Ammon's horn (tissue), 1 donor: ENCODE results near the gene ROGDI.
"Not testable (repeated sequence)": the region's sequence is repeated elsewhere in the genome, so short reads cannot be mapped to it uniquely, and the experiment has no call there.

Source experiments
- DNase-seq: peaks from one replicate; pipeline ENCODE4 v3.0.0-alpha.2; 2016; ENCODE audit warnings: low spot score

The ROGDI gene

GRCh38 chr16:4790871-4791270, 11.6 kb downstream of the ROGDI start:
- DNase-seq = no peak

GRCh38 chr16:4790261-4790660, 12.2 kb downstream of the ROGDI start:
- DNase-seq = no peak

DNA sequence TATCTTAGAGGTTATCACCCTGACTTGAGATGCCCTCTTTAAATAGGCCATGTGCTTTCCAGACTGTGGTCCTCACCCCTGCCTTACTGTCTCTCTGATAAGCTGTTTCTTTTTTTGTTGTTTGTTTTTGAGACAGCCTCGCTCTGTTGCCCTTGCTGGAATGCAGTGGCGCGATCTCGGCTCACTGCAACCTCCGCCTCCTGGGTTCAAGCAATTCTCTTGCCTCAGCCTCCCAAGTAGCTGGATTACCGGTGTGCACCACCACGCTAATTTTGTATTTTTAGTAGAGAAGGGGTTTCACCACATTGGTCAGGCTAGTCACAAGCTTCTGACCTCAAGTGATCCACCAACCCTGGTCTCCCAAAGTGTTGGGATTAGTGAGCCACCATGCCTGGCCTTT, 13.5 kb downstream of the ROGDI start:
- DNase-seq = no peak

DNA sequence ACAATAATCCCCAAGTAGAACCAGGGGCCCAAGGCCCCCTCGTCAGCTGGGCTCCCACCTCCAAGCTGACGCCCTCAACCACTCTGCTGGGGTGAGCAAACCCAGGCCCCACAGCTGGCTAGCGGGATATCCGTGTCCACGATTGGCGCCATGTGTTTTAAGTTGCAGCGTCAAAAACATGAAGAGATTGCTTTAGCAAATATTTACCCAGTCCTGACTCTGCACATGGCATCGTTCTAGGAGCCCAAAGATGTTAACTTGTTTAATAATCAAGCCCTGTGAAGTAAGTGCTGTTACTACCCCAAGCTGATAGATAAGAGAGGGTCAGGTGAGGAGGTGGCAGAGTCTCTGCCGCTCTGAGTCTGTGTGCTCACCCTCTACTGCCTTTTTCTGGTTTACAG, 13.9 kb downstream of the ROGDI start:
- no peak for DNase-seq

GRCh38 chr16:4787627-4788482, 14.6 kb downstream of the ROGDI start, which contains the start of gene SEPTIN12:
Gene SEPTIN12 (minus strand): TSS chr16:4788345. CDS start chr16:4787645, 700 bp downstream.
- DNase-seq = no peak

DNA sequence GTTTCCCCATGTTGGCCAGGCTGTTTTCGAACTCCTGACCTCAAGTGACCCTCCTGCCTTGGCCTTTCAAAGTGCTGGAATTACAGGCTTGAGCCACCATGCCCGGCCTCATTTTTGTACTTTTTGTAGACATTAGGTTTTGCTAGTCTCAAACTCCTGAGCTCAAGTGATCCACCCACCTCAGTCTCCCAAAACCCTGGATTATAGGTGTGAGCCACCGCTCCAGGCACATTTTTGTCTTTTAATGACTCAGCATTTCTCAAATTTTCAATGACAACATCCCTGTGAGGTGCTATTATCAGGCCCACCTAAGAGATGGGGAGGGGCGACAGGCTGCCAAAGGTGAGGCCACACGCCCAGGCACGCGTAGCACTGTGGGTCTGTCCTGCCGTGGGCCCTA, 15.4 kb downstream of the ROGDI start:
- no peak for DNase-seq

- no peak for DNase-seq
Observed at GRCh38 chr16:4785758-4786433, 16.5 kb downstream of the ROGDI start.

DNA sequence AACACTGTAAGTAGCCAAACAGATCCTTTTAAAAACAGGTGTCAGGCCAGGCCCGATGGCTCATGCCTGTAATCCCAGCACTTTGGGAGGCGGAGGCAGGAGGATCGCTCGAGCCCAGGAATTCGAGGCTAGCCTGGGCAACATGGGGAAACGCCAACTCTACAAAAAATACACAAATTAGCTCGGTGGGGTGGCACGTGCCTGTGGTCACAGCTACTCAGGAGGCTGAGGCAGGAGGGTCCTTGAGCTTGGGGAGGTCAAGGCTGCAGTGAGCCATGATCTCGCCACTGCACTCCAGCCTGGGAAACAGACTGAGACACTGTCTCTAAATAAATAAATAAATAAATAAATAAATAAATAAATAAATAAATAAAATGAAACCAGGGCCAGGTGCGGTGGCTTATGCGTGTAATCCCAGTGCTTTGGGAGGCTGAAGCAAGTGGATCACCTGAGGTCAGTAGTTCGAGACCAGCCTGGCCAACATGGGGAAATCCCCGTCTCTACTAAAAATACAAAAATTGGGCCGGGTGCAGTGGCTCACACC, 17.9 kb downstream of the ROGDI start:
- not testable (repeated sequence) for DNase-seq

DNA sequence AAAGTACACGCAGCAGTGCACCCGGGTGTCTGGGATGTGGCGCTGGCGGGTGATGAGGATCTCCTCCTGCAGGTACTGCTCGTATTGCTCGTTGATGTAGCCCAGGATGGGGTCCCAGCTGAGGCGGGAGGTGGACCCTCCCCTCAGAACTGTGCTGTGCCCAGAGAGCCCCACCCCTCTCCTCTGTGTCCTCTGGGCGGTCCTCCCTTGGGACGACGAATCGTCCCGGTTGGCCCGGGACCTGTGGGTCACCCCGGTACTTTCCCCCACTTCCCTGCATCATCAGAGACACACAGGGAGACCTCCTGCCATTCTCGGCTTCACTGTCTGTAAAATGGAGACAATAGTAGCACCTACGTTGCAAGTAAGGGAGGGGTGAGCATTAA, 18.5 kb downstream of the ROGDI start:
- DNase-seq = no peak

DNA sequence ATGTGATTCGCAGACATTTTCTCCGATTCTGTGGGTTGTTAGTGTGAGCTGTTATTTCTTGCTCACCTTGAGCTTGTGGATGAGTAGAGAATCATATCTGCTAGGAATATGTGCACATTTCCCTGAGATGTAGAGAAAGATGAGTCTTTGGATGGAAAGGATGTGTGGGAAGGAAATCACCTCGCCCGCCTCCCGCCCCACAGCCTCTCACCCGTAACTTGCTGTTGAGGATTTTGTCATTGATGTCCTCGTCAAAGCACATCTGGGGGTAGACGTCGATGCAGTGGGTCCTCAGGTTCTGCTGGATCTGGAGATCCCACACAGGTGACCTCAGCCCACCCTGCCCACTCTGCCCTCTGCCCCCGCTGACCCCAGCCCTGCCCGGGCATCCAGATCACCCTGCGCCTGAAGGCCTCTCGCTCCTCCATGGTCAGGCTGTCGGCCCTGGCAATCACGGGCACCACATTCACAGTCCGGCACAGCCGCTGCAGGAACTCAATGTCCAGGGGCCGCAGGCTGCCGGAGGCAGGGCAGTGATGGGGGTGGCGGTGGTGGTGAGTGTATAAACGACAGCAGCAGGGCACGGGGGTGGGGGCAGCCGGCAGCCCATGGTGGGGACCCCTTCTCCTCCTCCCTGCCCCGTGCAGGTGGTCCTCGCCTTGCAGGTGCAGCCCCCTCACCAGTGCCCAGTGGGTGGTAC, 19.0 kb downstream of the ROGDI start:
- no peak for DNase-seq

DNA sequence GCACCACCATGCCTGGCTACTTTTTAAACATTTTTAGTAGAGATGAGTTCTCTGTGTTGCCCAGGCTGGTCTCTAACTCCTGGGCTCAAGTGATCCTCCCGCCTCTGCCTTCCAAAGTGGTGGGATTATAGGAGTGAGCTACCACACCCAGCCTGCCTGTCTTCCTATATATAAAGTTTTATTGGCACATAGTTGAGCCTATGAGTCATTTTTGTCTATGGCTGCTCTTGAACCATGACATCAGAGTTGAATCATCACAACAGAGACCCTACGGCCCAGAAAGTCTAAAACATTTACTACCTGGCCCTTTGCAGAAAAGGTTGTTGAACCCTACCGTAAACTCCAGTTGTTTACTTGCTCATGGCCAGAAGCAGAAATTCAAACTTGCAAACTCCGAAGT, 22.2 kb downstream of the ROGDI start:
- DNase-seq = no peak

DNA sequence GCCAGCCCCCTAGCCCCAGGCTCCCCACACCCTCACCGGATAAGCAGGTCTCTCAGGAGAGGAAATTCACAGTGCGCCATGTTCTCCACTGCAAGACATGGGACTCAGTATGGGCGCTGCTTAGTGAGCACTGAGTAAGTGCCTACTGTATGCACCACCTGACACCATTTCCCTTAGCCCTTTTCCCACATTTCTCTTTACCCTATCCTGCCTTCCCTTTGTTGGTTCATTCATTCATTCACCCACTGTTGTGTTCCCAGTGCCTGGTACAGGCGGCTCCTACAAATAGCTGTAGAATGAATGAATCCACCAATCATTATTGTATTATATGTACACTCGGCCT, 24.4 kb downstream of the ROGDI start:
- DNase-seq = no peak

DNA sequence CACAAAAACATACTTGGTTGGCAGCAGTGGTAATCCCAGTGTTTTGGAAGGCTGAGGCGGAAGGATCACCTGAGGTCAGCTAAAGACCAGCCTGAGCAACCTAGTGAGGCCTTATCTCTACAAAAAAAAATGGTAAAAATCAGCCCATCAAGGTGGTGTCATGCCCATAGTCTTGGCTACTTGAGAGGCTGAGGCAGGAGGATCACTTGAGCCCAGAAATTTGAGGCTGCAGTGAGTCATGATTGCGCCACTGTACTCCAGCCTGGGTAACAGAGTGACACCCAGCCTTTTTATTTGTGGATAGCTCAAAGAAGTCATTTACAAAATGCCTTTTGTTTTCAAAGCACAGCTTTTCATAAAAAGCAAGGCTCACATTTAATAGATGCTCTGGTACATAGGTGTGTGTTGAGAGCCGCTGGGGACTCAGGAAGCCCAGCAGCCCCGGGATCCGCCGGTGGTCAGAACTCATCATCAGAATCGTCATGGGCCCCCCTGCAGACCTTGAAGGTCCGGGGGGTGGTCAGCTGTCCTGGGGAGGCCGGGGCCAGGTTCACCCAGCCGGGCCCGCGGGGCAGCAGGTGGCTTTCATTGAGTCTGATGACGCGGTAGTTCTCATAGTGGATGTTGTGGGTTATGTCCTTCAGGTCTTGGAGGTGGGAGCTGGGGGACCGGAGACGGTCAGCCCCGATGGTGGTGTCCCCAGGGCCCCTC, 24.9 kb downstream of the ROGDI start:
- no peak for DNase-seq

GRCh38 chr16:4776141-4776705, 26.2 kb downstream of the ROGDI start:
- DNase-seq = no peak

DNA sequence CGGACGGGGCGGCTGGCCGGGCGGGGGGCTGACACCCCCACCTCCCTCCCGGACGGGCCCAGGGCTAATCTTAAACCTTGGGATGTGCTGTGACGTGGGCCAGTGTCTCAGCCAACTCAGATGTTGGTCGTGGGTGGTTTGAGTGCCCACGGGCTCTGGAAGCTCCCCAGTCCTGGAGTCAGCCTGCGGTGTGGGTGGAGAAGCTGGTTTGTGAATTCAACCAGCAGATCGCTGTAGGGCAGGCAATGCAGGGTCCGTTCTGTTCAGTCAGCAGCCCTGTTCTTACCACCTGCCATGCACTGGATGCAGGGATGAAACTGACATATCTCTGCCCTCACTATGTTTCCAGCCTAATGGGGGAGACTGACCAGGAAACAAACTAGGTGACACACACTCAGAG, 27.4 kb downstream of the ROGDI start:
- no peak for DNase-seq

GRCh38 chr16:4772351-4772750, 30.1 kb downstream of the ROGDI start:
- DNase-seq = no peak

GRCh38 chr16:4771646-4772045, 30.8 kb downstream of the ROGDI start:
- no peak for DNase-seq

DNA sequence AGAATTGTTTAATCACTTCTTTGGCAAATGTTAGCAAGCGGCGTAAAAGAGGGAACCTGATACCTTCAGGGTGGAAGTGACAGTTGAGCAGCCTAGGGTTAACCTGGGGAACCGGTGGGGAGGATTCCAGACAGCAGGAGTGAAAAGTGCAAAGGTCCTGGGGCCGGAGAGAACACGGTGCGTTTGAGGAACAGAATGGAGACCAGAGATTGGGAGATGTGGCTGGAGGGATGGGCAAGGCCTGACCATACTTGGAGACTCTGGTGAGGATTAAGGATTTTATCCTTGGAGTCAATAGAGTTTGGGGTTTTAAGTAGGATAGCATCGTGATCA, 33.2 kb downstream of the ROGDI start:
- no peak for DNase-seq

GRCh38 chr16:4768549-4769305, 33.7 kb downstream of the ROGDI start:
- DNase-seq = peak; percentile 98

- no peak for DNase-seq
Observed at GRCh38 chr16:4767872-4768548, 34.4 kb downstream of the ROGDI start.
